ENCODE results near the gene TFAP2D.

Gene TFAP2D

GRCh38 chr6:50721978-50722377 is 8.7 kb downstream of the TFAP2D start:
- DNase-seq = no peak

GRCh38 chr6:50722829-50723554 is 9.7 kb downstream of the TFAP2D start:
- no peak for DNase-seq

DNA sequence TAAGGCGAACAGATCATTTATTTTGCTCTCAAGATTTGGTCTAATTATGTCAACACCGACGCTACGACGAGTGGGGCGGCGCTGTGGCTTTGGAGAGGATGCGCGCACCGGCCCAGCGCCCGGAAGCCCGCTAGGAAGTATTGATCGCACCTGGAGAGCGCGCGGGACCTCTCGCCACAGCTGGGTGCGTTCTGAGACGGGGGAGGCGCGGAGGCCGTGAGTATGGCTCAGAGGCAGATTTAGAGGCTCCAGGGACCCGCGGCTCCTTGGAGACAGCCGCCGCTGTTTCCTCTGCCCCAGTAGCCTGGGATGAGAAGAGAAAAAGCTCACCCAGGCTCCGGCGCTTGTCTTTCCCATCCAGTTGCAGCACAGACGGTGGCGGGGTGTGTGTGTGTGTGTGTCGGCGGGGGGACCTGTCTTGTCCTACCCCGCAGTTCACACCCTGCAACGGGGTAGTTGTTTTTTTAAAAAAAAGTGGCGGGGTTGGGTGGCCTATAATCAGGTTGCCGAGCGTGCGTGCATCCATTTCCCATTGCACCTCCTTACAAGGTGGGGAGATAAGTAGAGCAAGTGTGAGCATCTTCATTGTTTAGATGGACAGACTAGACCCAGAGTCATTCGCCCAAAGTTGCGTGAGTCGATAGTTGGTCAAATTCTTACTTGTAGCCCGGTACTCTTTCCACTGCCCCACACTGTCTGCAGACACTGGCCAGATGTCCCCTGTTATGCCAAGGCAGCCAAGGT is 11.2 kb downstream of the TFAP2D start:
- no peak for DNase-seq

- DNase-seq = no peak
These were observed 21.2 kb downstream of the TFAP2D start for GRCh38 chr6:50734488-50734887.

DNA sequence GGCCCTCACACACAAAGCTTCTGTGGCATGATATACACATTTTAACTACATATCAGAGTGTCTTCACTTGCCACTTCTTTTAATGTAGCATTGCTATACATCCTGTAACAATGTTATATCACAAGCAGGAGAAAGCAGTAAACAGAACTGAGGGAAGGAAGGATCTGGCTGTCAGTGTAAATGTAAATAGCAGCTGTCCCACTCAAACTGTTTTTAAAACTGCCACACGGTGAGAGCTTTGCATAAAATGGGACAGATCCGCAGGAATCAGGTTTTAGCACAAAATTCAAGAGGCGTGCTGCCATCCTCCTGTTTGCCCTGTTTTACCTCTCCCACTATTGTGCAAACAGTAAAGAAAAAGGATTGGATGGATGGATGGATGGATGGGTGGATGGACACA is 28.8 kb downstream of the TFAP2D start:
- no peak for DNase-seq

GRCh38 chr6:50744976-50745375 is 31.6 kb downstream of the TFAP2D start:
- no peak for DNase-seq

DNA sequence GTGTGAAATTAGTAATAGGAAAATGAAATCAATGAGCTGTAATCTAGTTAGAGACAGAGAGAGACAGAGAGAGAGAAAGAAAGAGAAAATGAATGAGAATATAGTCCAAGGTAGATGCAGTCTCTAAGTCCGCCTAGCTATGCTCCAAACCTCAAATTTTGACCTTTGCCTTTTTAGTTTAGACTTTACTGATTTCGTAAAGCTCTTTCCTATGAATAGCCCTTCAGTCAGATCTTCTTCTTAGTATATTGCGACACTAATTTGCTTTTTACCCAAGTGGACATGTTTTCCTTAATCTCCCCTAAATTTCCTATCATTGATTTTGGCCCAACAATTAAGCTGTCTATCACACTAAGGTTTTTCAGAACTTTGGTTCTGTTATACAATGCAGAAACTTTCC is 49.5 kb downstream of the TFAP2D start:
- no peak for DNase-seq

- no peak for DNase-seq
These were observed 65.4 kb downstream of the TFAP2D start for GRCh38 chr6:50778696-50779095.

DNA sequence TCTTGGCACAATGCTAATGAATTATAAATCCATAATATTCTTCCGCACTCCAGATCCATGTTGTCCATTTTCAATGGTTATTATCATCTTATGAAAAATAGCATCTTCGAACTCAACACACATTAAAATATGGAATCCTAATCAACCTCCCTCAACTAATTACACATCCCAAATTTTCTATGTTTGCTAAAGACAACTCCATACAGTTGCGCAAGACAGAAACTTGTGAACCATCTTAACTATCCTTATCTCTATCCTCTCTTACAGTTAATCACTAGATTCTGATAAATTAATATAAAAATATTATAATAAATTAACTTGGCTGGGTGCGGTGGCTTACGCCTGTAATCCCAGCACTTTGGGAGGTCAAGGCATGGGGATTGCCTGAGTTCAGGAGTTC is 67.1 kb downstream of the TFAP2D start:
- DNase-seq = no peak

DNA sequence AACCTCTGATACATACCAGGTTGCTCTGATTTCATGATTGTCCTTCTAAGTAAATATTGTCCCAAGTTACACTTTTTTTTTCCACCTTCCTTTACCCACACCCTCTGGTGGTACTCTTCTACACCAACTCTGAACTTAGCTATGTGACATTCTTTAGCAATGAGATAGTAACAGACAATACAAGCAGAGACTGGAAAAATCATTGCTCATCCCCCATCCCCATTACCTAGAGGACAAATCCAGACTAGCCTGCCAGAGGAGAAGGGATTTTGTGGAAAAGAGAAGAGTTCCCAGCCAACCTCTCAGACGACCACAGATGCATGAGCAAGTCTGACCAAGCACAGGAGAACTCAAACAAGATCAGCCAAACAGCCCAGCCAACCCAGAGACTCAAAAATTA is 72.6 kb downstream of the TFAP2D start:
- no peak for DNase-seq

DNA sequence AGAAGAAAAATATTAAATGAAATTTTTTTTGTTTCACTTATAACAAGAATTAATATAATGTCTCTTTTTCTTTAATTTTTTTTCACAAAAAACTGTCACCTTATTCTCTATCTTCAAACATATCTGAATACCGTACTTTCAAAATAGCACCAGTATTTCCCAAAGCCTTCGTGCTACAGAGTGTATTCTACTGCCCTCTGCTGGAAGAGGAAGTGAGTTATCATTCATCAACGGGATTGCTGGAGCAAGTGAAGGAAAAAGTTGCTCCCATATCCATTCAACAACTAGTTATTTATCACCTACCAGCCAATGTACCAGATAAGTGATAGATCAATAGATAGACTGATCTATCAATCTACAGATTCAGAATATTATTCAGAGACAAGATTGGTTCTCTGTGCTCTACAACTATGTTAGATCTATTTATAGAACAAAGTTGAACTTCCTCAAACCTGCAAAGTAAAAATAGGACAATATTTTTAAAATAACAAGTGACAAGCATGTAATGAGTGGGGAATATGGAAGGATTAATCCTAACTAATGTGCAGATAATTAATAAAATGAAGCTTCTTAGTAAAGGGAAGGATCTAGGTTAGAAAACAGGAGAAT is 78.7 kb downstream of the TFAP2D start:
- DNase-seq = peak; percentile 71

DNA sequence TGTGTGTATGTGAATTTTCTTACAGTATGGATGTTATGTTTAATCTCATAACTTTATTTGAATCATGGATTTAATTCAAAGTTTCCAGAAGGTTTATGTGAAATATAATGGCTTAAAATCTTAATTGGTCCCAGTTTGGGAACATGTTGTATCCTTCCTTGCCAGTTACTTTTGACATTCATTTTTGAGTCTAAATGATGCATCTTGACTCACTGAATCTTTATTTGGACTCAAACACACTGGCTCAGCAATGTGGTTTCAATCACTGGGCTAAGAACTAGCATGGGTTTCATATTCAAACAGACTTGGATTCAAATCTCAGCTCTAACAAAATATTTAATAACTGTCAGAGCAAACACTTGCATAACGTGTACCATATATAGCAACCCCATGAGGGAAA is 79.4 kb downstream of the TFAP2D start:
- no peak for DNase-seq

GRCh38 chr6:50795574-50795973 is 82.2 kb downstream of the TFAP2D start:
- no peak for DNase-seq

- no peak for DNase-seq
These were observed 91.0 kb downstream of the TFAP2D start for GRCh38 chr6:50804283-50804682.

DNA sequence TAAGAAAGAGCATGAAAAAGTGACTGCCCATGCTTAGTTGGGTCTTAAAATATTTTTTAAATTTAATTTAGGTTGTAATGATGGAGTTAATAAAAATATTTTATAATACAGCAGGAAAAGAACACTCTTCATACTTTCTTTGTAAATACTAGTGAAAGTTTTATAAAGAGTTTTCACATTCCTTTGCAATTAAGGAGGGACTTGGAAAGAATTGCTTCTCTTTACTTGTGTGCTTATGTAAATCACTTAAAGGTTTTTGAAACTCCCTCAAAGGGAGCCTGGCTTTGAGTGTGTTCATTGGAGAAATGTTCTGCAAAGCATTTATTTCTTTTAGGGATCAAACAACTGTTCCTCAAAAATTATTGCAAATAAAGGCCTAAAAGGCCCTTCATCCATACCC is 93.7 kb downstream of the TFAP2D start:
- no peak for DNase-seq

- DNase-seq = peak; percentile 50
These were observed 102.2 kb downstream of the TFAP2D start for GRCh38 chr6:50815436-50816114.

GRCh38 chr6:50816115-50816675 is 102.9 kb downstream of the TFAP2D start:
- DNase-seq = peak; percentile 87

DNA sequence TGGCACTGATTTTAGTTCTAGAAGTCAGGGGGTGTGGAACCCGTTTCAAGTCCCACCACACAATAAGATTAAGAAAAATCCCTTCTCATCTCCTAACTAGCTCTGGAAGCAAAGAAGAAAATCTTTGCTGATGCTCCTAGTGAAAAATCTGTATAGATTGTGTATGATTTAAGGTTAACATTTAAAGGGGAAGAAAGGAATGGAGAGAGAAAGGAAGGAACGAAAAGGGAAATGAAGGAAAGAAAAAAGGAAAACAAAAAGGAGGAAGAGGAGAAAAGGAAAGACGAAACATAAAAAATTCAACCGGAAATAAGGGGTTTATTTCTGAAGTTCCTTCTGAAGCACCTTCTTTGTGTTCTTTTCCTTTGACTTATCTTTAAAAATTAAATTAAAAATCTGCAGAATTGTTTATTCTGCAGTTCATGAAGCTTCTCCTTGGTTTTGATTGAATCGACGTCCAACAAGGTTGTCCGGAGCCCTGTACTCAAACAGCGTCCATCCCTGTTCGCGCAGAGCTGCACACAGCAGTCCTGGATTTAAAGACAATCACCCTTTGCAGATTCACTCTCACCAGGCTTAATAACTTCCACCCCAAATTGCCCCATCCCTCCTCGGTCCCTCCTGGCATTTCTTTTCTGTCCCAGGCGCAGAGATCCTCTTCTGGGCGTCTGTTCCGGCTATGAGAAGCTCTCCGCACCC is 103.8 kb downstream of the TFAP2D start:
- no peak for DNase-seq

DNA sequence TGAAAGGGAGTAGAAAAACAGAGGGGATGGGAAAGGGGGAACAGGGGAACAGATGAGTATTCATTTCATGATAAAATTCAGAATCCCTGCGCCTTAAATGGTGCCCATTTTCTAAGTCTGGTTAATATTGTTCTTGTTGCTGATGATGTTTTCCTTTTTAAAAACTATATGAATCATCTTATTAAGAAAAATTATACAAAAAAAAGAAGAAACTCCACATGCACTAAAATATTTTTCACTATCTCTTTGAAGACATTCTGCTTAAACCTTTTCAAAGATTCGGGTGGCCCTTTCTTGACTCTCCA is 104.3 kb downstream of the TFAP2D start:
- no peak for DNase-seq

DNA sequence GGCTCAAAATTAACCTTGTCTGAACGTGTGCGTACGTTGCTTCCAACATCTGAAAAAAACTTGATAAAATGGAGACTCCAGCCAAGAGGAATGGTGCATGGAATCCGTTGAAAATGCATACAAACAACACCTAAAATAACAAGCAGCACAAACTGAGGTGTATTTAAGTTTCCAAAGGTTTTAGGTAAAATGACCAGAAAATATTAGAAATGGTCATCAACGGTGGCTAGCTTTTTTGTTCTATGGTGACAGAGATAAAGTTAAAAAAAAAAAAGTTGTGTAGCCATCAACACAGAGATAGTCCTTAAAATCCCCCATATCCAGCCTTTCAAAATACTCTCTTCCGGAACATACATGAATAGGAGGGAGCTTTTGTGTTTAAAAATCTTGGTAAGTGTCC is 104.7 kb downstream of the TFAP2D start:
- no peak for DNase-seq

DNA sequence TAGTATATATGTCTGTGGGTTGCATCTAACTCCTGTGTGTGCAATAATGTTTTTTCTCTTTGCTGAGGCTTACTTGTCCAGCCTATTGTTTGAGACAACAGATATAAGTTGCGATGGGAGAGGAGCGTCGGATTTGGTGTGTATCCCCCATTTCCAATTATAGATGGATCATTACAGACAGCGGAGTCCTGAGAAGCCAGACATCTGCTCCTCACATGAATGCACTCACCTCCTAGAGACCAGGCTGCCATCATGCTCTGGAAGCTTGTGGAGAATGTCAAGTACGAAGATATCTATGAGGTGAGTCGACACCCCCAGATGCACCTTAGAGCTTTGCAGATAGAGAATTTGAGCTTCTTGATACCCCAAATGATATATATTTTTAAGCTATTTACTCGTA is 105.3 kb downstream of the TFAP2D start, which contains the start of gene TFAP2B:
Gene TFAP2B, plus strand, starts transcription at position 199 of the 400 bp plus-strand sequence. Its CDS starts 21 bp downstream, at position 220.
- no peak for DNase-seq

- peak; percentile 20 for DNase-seq
These were observed 106.2 kb downstream of the TFAP2D start for GRCh38 chr6:50819466-50819903.
